GDM1 (cell line): ENCODE measurements around the gene DNAJB1.
"Not testable (repeated sequence)": the region's sequence is repeated elsewhere in the genome, so short reads cannot be mapped to it uniquely, and the experiment has no call there.

ENCODE experiments used
- DNase-seq: peaks from one replicate; lab custom pipeline; 2025; lab: John Stamatoyannopoulos, UW

DNAJB1 gene

DNA sequence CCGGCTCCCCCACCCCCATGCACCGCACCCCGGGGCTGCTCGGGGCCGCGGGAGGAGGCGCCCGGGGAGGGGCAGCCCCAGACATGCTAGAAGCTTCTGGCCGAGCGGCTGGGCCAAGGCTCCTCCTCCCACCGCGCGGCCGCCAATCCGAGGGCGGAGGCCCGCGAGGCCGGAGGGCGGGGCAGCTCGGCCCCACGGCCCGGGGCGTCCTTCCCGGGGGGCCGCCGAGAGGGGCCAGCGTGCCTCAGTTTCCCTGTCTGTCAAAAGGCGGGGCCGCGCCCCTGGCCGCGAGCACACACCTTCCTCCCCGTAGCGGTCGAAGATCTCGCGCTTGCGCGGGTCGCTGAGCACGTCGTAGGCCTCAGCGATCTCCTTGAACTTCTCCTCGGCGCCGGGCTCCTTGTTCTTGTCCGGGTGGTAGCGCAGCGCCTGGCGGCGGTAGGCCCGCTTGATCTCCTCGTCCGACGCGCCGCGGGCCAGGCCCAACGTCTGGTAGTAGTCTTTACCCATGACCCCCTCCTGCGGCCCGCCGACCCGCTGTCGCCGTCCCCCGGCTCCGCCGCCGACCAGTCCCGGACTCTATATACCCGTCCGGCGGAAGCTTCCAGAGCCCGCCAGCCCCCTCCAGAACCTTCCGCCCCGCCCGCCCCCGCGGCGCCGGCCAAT, at the start of gene DNAJB1:
DNAJB1 (minus strand) TSS at position 558 of the 666 bp plus-strand sequence; CDS start at position 510, 48 bp downstream.
- DNase-seq: peak; percentile 41

DNA sequence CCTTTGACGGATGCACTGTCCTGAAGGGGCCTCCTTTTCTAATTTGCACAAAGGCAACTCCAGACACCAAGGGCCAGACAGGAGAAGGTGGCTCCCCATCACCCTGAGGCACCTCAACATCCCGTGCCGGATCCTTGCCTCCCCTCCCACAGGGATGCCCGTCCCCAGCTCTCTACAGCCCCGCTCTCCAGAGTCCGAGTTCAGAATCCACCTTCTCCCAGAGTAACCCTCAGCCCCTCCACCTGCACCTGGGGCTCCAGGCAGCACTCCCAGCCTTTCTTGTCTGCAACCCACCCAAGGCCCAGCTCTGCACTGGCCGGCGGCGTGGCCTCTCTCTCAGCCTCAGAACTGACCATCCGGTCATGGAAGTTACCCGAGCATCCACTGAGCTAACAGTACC, 48.9 kb upstream of the DNAJB1 start:
- no peak for DNase-seq

DNA sequence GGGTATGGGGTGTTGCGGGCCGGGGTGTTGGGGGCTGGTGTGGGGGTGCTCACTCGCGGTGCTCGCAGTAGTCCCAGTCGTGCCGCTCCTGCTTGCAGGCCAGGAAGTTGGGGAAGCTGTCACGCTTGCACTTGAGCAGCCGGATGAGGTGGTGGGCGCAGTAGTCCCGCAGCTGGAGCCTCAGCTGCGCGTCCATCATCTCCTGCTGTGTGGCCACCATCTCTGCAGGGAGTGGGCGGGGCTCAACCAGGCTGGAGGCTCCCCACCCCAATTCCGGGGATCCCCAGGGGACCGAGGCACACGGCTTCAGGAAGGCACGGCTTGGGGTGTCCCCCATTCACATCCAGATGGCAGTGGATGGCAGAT, 48.5 kb upstream of the DNAJB1 start:
- no peak for DNase-seq

DNA sequence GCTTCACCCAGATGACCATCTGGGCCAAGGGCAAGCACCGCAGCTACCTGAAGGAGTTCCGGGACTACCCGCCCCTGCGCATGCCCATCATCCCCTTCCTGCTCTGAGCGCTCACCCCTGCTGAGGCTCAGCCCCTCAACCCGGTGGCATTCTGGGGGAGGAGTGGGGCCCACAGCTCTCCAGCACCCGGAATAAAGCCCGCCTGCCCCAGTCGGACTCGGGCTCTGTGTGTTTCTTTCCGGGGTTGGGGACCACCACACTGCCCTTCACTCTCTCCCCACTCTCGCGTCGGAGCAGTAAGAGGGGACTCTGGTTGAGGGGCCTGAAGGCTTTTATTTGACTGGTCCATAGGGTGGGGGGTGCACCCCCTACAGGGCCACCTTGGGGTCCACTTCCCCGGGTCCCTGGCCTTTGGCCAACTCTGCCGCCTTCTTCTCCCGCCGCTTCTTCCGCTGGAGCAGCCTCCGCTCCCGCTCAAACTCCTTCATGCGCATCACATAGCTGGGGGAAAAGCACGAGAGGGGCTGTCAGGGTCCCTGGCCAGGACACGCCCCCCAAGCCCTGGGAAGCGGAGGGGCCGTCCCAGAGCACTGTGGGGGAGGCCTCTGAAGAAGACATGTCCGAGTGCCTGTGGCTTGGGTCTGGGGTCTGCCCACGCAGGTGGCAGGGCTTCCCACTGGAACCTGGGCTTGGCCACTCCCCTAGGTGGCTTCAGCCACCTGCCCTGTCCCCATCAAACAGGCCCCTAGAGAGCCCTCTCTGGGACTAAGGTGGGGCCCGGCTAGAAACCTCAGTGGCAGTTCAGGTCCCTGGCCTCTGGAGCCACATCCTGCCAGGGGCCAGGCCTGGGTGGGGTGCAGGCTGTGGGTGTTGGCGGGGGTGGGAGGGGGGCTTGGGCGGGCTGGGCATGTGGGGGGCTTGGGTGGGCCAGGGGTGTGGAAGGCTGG, 47.8 kb upstream of the DNAJB1 start:
- DNase-seq: no peak

DNA sequence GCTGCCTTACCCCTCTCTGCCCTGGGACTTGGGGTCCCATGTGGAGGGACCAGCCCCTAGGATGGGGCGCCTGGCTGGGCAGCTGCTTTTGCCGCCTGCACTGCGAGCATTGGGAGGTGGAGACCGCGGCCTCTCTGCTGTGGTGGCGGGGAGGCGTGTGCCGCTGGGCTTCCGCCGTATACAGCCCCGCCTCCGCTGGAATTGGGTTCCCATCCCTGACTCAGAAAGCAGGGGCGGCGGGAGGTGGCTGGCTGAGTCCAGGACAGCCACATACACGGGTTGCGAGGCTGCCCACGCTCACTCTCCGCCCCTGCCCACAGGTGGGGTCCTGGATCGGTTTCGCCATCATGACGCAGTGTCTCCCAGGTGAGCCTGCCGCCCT, 47.1 kb upstream of the DNAJB1 start:
- DNase-seq: no peak

DNA sequence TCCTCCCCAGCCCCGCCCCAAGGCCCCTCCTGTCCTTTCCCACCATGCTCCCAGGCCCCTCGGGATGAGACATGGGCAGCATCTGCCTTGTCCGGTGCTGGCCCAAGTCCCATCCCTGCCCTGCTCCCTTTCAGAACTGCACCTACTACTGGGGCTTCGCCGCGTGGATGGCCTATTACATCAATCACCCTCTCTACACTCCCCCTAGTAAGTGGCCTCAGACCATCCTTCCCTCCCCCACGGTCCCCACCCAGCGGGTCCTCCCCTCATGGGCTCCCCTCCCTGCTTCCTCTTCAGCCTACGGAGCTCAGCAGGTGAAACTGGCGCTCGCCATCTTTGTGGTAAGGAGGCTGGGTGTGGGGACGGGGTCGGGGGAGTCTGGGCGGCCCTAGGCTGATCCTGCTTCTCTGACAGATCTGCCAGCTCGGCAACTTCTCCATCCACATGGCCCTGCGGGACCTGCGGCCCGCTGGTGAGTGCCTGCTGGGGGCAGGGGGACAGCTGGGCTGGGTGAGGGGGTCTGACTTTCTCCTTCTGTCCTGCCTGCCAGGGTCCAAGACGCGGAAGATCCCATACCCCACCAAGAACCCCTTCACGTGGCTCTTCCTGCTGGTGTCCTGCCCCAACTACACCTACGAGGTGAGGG, 46.6 kb upstream of the DNAJB1 start:
- DNase-seq: not testable (repeated sequence)

DNA sequence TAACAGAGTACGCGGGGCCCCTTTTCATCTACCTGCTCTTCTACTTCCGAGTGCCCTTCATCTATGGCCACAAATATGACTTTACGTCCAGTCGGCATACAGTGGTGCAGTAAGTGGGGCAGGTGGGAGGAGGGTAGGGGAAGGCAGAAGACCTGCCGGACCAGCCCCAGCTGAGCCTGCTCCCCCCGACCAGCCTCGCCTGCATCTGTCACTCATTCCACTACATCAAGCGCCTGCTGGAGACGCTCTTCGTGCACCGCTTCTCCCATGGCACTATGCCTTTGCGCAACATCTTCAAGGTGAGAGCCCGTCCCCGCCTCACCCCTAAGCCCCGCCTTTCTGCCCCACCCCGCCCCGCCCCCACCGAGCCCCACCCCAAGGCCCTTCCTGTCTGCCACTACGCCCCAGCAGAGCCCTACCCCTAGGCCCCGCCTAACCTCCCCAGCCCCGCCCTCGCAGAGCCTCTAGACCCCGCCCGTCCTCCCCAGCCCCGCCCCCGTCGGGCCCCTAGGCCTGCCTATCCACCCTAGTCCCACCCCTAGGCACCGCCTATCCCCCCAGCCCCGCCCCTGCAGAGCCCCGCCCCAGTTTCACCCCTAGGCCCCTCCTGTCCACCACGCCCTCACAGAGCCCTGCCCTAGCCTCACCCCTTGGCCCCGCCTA, 45.9 kb upstream of the DNAJB1 start:
- DNase-seq: no peak

DNA sequence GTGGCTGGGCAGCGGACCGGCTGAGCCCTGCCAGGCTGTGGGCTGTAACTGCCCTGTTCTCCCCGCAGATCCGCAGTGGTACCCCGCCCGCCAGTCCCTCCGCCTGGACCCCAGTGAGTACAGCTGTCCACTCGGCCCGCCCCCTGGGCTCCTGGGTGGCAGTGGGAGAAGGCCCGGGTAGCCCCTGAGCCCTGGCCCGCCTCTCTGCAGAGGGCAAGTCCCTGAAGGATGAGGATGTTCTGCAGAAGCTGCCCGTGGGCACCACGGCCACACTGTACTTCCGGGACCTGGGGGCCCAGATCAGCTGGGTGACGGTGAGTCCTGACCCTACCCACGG, 45.4 kb upstream of the DNAJB1 start:
- no peak for DNase-seq

DNA sequence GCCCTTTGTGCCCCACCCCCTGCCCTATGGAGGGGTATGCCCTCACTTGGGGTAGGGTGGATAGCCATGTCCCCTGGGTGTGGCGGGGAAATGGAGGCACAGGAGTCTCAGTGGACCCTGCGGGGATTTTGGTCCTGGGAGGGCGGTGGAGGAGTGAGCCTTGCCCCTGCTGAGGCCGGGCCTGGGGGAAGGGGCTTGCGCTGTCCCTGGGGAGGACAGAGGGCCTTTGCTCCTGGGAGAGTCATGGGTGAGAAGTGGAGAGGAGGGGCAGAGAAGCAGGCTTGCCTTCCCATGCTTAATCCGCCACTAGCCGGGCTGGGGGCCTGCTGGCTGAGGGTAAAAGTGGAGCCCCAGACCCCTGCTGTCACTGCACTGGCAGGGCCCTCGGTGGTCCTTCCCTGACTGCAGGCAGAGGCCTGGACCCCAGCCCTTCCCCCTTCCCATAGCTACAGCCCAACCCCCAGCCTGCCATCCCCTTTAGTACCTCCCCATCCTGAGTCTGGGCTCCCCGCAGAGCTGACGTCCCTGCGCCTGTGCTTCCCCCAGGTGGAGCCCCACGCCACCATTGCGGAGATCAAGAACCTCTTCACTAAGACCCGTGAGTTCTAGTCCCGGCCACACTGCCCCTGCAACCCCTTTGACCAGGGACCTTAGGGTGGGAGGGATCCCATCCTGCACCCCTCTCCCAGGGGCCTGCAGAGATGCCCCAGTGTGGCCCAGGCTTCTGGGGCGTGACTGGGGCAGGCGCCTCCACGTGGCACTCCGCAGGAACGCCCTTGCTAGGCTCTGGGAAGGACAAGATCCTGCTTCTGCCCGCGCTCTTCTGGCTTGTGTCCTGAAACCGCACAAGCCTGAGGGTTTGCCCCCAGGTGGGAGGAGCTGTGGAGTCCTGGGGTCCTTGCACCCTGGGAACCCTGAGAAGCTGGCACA, 44.7 kb upstream of the DNAJB1 start:
- no peak for DNase-seq

DNA sequence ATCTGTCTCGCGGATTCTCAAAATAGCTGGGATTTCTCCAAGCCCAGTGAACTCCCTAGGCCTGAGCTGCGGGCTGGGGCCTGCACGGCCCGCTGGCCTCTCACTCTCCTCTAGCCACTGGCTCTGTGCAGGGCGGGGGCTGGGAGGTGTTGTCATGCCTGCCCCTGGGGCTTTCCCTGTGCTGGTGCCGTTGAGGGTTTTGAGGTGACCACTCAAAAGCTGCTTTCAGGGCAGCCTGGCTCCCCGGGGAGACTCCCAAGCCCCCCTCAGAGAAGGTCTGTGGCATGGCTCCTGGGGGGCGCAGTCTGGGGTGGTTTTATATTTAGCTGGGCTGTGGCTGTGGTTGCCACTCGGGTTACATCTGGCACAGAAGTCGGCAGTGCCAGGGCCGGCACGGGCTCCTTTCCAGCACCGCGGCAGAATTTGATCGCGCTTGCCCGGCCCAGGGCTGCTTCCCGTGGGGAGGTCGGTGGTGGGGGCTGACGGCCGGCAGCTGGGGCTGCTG, 43.7 kb upstream of the DNAJB1 start:
- no peak for DNase-seq

DNA sequence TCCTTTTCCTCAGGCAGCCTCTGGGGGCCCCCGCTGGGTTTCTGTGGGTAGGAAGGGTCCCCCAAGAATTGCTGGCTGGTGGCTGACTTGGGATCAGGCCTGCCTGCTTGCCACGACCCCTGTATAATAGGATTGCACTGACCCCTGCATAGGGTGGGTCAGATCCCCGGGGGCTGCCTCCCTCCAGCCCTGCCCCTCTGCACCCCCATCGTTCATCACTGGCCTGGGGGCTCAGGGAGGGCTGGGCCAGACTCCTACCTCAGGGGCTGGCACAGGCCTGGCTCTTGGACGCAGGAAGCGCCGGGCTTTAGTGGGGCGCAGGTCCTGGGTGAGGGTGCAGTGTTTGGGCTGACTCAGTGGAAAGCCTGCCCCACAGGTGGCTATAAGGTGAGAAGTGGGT, 43.1 kb upstream of the DNAJB1 start:
- no peak for DNase-seq

DNA sequence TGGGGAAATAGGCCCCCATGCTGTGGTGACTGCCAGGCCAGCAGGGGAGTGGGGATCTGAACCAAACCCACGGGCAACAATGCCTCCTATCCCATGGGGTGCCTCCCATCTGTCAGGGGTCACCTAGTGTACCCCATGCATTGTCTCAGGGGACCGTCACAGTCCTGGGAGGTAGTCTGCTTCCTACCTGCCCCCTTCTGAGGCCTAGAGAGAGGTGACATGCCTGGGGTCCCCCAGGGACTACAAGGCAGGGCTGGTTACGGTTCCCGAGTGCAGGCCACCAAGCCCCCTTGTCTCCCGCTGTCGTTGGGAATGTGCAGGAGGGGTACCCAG, 42.5 kb upstream of the DNAJB1 start:
- no peak for DNase-seq

DNA sequence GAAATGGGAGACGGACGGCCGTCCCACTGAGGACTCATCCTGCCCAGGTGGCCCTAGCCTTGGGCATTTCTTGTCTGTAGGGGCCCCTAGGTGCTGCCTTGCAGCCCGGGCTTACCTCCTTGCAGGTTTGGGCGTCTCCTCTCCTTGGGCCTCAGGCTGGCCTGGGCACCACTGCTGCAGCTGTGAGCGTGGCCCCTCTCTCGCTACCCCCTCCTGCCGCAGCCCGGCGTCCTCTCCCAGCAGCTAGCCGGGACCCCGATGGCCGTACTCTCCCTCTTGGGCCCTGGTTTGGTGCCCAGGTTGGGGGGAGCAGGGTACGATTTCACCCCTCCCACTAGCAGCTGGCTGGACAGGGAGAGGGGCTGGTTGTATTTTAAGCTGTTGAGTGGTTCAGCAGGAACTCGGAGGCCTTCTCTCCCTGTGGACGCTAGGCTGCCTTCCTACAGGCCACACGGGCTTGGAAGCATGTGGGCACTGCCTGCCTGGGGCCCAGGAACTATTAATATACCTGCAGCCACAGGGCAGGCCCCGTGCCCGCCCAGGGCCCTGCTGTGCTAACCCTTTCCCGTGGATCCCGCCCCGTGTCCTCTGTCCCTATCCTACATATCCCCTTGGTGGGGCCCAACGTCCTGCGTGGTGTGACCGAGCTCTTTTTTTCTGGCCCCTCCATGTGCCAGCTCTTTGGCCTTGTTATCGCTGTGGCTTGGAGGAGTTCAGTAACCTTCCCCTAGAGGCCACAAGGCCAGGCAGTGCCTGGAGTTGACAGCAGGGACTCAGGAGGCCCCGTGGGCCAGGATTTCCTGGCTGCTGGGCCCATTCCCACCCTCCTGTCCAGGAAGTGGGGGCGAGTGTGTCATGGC, 41.9 kb upstream of the DNAJB1 start:
- DNase-seq: peak; percentile 13

DNA sequence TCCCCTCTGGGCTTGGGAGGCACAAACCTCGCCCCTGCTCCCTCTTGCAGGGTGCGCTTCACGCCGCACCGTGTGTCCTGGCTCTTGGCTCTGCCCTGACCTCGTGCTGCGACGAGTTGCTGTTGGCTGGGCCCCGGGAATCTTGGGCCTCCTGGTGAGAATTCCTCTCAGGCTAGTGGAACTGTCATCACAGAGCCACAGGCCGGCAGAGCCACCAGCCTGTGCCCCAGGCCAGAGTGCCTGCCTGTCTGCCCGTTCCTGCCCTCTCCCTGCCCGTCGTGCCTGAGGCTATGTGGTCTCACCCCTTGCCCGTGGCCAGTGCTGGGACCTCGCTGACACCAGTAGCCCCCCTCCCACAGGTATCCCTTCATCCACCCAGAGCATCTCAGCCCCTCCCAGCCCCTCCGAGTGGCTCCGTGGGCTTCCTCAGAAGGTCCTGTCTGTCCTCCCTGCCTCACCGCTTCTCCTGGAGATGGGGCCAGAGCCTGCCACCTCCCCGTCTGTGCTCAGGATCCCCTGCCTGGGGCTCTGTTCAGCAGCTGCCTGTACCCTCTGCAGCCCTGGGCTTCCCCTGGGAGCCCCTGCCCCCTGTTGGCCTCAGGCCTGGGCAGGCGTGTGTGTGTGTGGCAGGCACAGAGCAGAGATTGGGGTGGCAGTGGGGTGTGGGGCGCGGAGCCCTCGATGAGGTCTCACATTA, 40.3 kb upstream of the DNAJB1 start:
- no peak for DNase-seq

DNA sequence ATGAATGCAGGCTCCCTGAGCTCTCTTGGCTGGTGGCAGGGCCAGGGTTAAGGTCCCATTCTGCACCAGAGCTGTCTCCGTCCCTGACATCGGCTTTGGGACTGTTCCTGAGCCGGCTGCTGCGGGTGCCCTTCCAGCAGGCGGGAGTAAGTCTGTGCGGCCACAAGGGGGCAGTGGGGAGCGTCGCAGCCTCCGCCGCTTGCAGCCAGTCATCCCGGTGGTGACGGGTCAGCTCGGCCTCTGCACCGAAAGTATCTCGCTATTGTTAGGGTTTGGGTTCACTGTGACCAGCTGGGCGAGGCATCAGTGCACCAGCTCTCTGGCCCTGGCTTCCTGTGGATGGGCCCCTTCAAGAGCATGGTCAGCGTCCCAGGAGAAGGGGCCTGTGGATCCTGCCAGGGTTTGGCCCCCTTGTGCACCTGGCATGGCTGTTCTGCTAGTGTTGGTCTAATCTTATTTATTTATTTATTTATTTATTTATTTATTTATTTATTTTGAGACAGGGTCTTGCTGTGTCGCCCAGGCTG, 38.5 kb upstream of the DNAJB1 start:
- DNase-seq: peak; percentile 58

DNA sequence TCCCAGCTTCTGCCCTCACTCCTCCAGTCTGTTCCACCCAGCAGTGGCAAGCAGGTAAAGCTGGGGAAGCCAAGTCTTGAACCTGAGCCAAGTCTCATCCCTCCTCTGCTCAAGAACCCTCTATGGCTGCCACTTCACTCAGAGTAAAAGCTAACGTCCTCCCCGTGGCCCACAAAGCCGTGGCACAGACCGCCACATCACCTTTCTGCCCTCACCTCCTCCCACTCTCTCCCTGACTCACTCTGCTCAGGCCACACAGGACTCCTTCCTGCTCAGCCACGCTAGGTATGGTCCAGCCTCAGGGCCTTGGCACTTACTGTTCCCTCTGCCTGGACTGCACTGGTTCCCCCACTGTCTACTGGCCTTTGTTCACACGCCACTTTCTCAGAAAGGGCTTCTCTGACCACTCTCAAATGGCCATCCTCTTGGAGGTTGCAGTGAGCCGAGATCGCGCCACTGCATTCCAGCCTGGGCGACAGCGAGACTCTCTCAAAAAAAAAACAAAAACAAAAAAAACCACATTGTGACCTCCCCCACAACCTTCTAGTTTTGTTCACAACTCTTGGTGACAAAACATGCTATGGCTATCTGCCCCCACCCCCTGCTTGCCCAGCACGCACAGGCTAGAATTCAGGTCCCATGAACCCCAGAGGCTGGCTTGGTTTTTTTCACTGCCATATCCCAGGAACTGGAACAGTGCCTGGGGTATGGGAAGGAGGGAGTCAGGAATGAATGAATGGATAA, 37.9 kb upstream of the DNAJB1 start:
- DNase-seq: no peak

DNA sequence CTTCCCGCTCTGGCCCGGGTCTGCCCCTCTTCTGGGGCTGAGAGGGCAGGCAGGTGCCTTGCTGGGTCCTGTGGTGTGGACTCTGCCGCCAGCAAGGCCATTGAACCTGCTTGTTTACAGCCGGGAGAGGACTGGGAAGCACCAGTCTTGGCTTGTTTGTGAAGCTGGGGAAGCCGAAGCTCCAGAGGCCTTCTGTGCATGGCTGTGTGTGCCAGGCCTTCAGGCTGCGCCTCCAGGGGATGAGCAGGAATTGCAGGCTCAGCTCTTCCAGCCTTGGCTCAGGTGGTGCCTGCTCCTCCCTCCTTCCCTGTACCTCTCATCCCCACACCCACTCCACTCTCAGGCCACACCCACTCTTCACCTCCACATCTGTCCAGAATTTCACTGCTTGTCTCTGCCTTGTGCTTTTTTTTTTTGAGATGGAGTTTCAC, 36.2 kb upstream of the DNAJB1 start:
- DNase-seq: no peak

DNA sequence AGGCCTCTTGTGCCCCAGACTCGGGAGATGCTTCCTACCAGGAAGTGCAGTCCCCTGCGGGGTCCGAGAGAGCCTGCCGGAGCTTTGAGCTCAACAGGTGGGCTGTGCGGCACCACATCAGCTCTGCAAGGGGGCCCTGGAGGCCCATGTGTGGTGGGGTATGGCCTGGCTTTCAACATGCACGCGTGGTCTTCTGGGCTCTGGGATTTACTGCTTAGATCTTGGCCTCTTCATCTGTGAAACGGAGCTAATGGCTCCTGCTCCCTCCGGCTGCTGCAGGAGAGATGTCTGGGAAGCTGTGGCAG, 35.7 kb upstream of the DNAJB1 start:
- DNase-seq: no peak
